Mesenchymal stem cell (in vitro differentiated cells and primary cell): ENCODE results near the gene USP5.

Experiments used
- DNase-seq: peaks from one replicate; pipeline ENCODE4 v3.0.0-alpha.2; 2013
- H2AFZ ChIP-seq: one replicate; pipeline ENCODE4 v1.6.1; 2013; ENCODE audit warnings: low read depth, mild to moderate bottlenecking, control low read depth, inconsistent platforms, low read length, moderate library complexity
- H2AK5ac ChIP-seq: 2 replicates; pipeline ENCODE4 v1.6.1; 2013; ENCODE audit warnings: low read length, moderate library complexity, mild to moderate bottlenecking, inconsistent platforms; ENCODE audit not compliant: severe bottlenecking
- H2BK120ac ChIP-seq: one replicate; pipeline ENCODE4 v1.6.1; 2013; ENCODE audit warnings: low read depth, mild to moderate bottlenecking, inconsistent platforms, low read length, moderate library complexity
- H2BK12ac ChIP-seq, 2 experiments: one replicate each; pipeline ENCODE4 v1.6.1; 2013; ENCODE audit warnings: inconsistent platforms in 2 of 2, low read length in 2 of 2, mild to moderate bottlenecking in 2 of 2, moderate library complexity in 2 of 2, control low read depth in 1 of 2
- H2BK15ac ChIP-seq: one replicate; pipeline ENCODE4 v1.6.1; 2013; ENCODE audit warnings: mild to moderate bottlenecking, low read depth, inconsistent platforms; ENCODE audit not compliant: poor library complexity, severe bottlenecking
- H2BK5ac ChIP-seq: 2 replicates; pipeline ENCODE4 v1.6.1; 2013; ENCODE audit warnings: low read depth, mild to moderate bottlenecking, low read length, control low read depth, inconsistent platforms; ENCODE audit not compliant: poor library complexity, severe bottlenecking
- H3K14ac ChIP-seq, 2 experiments: one replicate each; pipeline ENCODE4 v1.6.1; 2013; ENCODE audit warnings: inconsistent platforms in 2 of 2, low read length in 2 of 2, control low read depth in 1 of 2, mild to moderate bottlenecking in 1 of 2, moderate library complexity in 1 of 2
- H3K18ac ChIP-seq, 2 experiments: one replicate each; pipeline ENCODE4 v1.6.1; 2013; ENCODE audit warnings: inconsistent platforms in 2 of 2, low read length in 2 of 2, control low read depth in 1 of 2, low read depth in 1 of 2, mild to moderate bottlenecking in 1 of 2
- H3K23ac ChIP-seq, 2 experiments: one replicate each; pipeline ENCODE4 v1.6.1; 2013; ENCODE audit warnings: inconsistent platforms in 2 of 2, low read length in 2 of 2, mild to moderate bottlenecking in 2 of 2, moderate library complexity in 2 of 2, control low read depth in 1 of 2
- H3K27ac ChIP-seq: 2 replicates; pipeline ENCODE4 v1.5.1; 2013; ENCODE audit warnings: mild to moderate bottlenecking, moderate library complexity, low read length, control low read depth, inconsistent platforms; ENCODE audit not compliant: poor library complexity, severe bottlenecking
- H3K27me3 ChIP-seq, 2 experiments: 2 replicates each; pipeline versions ENCODE4 v1.6.1 to v1.7.0; 2013; ENCODE audit warnings: low read length in 2 of 2, mild to moderate bottlenecking in 2 of 2, moderate library complexity in 2 of 2, control low read depth in 1 of 2, inconsistent platforms in 1 of 2; ENCODE audit not compliant: control insufficient read depth in 1 of 2, insufficient read depth in 1 of 2
- H3K36me3 ChIP-seq, 2 experiments: 2 replicates each; pipeline versions ENCODE4 v1.6.1 to v1.7.0; 2013; ENCODE audit warnings: low read length in 2 of 2, control low read depth in 1 of 2, inconsistent platforms in 1 of 2, low read depth in 1 of 2, mild to moderate bottlenecking in 1 of 2; ENCODE audit not compliant: insufficient read depth in 2 of 2, control insufficient read depth in 1 of 2
- H3K4ac ChIP-seq, 2 experiments: one replicate each; pipeline ENCODE4 v1.6.1; 2013; ENCODE audit warnings: inconsistent platforms in 2 of 2, low read length in 2 of 2, mild to moderate bottlenecking in 2 of 2, moderate library complexity in 2 of 2, control low read depth in 1 of 2, low read depth in 1 of 2
- H3K4me1 ChIP-seq: 2 replicates; pipeline ENCODE4 v1.6.1; 2013; ENCODE audit warnings: low read depth, low read length, control low read depth; ENCODE audit not compliant: control insufficient read depth, insufficient read depth
- H3K4me2 ChIP-seq: 2 replicates; pipeline ENCODE4 v1.6.1; 2013; ENCODE audit warnings: low read length, mild to moderate bottlenecking, inconsistent platforms; ENCODE audit not compliant: poor library complexity, severe bottlenecking
- H3K4me3 ChIP-seq, 2 experiments: 2 replicates each; pipeline versions ENCODE4 v1.5.1 to v1.7.0; 2013; ENCODE audit warnings: low read length in 2 of 2, mild to moderate bottlenecking in 2 of 2, control low read depth in 1 of 2, low read depth in 1 of 2; ENCODE audit not compliant: insufficient read depth in 1 of 2
- H3K79me1 ChIP-seq: replicated peaks from 2 replicates; pipeline ENCODE4 v1.6.1; 2013; ENCODE audit warnings: mild to moderate bottlenecking, control low read depth, low read length, inconsistent platforms; ENCODE audit not compliant: poor library complexity, severe bottlenecking
- H3K9ac ChIP-seq: 2 replicates; pipeline ENCODE4 v1.7.0; 2013; ENCODE audit warnings: mild to moderate bottlenecking, low read length, moderate library complexity
- H3K9me3 ChIP-seq: 2 replicates; pipeline ENCODE4 v1.7.0; 2013; ENCODE audit warnings: mild to moderate bottlenecking, low read length; ENCODE audit not compliant: control insufficient read depth
- H4K8ac ChIP-seq: one replicate; pipeline ENCODE4 v1.6.1; 2013; ENCODE audit warnings: inconsistent platforms, mild to moderate bottlenecking, low read length, moderate library complexity
- H4K91ac ChIP-seq: one replicate; pipeline ENCODE4 v1.6.1; 2013; ENCODE audit warnings: mild to moderate bottlenecking, low read length, inconsistent platforms
- WGBS: methylation state at CpG from one replicate; pipeline ENCODE4 v1.1.7; 2013; ENCODE audit warnings: mixed read lengths; 5-methylcytosine and 5-hydroxymethylcytosine counted together

Gene USP5

DNA sequence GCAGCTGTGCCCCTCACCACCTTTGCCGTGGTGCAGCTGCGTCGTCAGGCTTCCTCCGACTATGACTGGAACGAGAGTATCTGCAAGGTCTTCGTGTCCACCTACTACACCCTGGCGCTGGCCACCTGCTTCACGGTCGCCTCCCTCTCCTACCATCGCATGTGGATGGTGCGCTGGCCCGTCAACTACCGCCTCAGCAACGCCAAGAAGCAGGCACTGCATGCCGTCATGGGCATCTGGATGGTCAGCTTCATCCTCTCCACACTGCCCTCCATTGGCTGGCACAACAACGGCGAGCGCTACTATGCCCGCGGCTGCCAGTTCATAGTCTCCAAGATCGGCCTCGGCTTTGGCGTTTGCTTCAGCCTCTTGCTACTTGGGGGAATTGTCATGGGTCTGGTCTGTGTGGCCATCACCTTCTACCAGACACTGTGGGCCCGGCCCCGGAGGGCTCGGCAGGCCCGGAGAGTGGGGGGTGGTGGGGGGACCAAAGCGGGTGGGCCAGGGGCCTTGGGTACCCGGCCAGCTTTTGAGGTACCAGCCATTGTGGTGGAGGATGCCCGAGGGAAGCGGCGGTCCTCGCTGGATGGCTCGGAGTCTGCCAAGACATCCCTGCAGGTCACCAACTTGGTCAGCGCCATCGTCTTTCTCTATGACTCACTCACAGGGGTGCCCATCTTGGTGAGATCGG is 27.7 kb upstream of the USP5 start:
- Histone ChIP-seq H3K27ac (no peak overlapping the region), H2BK120ac (no peak overlapping the region), H2BK15ac (no peak overlapping the region), H3K4me2 (no peak overlapping the region), H3K27me3 (peaks cover 22 to 39% of the 10 kb centered on the region in 2 experiments), H2AFZ (no peak overlapping the region), H3K4me3 (no peak overlapping the region), H2BK5ac (no peak overlapping the region), H2BK12ac (no peak overlapping the region), H2AK5ac (no peak overlapping the region), H3K79me1 (peaks cover 15% of the 10 kb centered on the region), H3K9ac (no peak overlapping the region), H3K18ac (no peak overlapping the region), H3K9me3 (no peaks in the 10 kb centered on the region), H4K91ac (peak overlapping the region; percentile 3), H3K14ac (peak overlapping the region in 1 of 2 experiments; percentile 47), H3K4ac (no peak overlapping the region), H4K8ac (no peak overlapping the region), H3K36me3 (peaks cover 0 to 7% of the 10 kb centered on the region in 2 experiments), H3K23ac (peak overlapping the region in 1 of 2 experiments; percentile 43), H3K4me1 (peaks cover 51% of the 10 kb centered on the region)
- no peak for DNase-seq
- WGBS, result 85% methylated on average over 37 of the region's 37 CpGs

DNA sequence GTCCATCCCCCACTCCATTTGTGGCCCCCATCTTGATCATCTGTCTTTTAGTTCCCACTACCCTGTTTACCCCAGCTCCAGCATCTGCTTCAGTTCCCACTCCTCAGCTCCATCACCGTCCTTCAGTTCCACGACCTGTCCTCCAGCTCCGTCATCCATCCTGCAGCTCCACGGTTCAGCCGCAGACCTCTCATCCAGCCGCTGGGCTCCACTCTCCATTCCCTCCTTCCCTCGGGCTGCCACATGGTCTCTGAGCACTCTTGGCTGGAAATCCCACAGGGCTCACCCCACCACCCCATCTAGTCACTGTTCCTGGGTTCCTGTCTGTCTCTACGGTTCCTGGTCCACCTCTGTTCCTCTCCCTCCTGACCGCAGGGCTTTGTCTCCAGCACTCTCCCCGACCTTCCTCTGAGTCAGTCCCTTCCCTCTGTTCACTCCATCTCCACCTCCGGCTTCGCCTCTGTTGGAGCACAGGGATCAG is 27.0 kb upstream of the USP5 start:
- Histone ChIP-seq H3K27ac (no peak overlapping the region), H3K9me3 (no peaks in the 10 kb centered on the region), H2BK5ac (no peak overlapping the region), H3K18ac (peak overlapping the region; percentile 1 to 35), H2BK12ac (no peak overlapping the region), H2AK5ac (no peak overlapping the region), H2AFZ (no peak overlapping the region), H4K8ac (peak overlapping the region; percentile 4), H2BK120ac (no peak overlapping the region), H3K23ac (no peak overlapping the region), H4K91ac (peak overlapping the region; percentile 0), H3K9ac (peak overlapping the region; percentile 59), H3K79me1 (peaks cover 18% of the 10 kb centered on the region), H3K4me2 (peak overlapping the region; percentile 4), H3K4ac (no peak overlapping the region), H3K4me1 (peaks cover 52% of the 10 kb centered on the region), H3K36me3 (peaks cover 0 to 8% of the 10 kb centered on the region in 2 experiments), H3K4me3 (peak overlapping the region in 1 of 2 experiments; percentile 72), H2BK15ac (no peak overlapping the region), H3K14ac (no peak overlapping the region), H3K27me3 (peaks cover 22 to 32% of the 10 kb centered on the region in 2 experiments)
- WGBS, result 29% methylated on average over 12 of the region's 12 CpGs
- DNase-seq, result peak; percentile 60

DNA sequence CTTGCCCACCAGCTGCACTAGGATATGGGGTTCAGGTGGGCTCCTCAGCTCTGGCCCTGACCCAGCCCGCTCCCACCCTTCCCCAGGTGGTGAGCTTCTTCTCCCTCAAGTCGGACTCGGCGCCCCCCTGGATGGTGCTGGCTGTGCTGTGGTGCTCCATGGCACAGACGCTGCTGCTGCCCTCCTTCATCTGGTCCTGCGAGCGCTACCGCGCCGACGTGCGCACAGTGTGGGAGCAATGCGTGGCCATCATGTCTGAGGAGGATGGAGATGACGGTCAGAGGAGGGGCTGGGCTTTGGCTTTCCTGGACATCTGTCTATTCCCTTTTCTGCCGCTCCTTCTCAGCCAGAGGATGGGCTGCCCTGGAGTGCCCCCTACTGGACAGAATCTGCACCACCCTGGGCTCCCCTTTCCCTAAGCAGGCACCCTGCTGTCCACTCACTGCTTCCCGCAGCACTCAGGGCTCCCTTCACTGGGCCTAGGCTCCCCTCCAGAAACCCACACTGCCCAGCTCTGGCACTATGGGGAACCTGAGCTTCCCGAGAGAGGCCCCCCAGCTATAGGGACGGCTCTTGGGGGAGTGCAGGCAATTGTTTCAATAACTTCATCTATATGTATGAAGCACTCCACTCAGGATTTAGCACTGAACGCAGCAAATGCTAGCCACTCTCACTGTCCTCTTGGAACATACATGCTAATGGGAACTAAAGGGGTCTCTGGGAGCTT is 26.4 kb upstream of the USP5 start:
- Histone ChIP-seq H2BK15ac (no peak overlapping the region), H3K4me1 (peaks cover 52% of the 10 kb centered on the region), H3K18ac (peak overlapping the region; percentile 1 to 35), H3K27me3 (peaks cover 17 to 26% of the 10 kb centered on the region in 2 experiments), H3K27ac (no peak overlapping the region), H3K9ac (peak overlapping the region; percentile 59), H4K8ac (peak overlapping the region; percentile 4), H2AK5ac (no peak overlapping the region), H2BK120ac (no peak overlapping the region), H4K91ac (peak overlapping the region; percentile 0), H3K4ac (no peak overlapping the region), H2BK5ac (no peak overlapping the region), H3K9me3 (no peaks in the 10 kb centered on the region), H3K36me3 (peaks cover 1 to 14% of the 10 kb centered on the region in 2 experiments), H3K14ac (no peak overlapping the region), H3K4me3 (peak overlapping the region in 1 of 2 experiments; percentile 72), H3K23ac (no peak overlapping the region), H3K4me2 (peak overlapping the region; percentile 4), H2AFZ (no peak overlapping the region), H3K79me1 (peaks cover 23% of the 10 kb centered on the region), H2BK12ac (peak overlapping the region in 1 of 2 experiments; percentile 4)
- peak; percentile 89 for DNase-seq
- 7% methylated on average over 19 of the region's 19 CpGs for WGBS

DNA sequence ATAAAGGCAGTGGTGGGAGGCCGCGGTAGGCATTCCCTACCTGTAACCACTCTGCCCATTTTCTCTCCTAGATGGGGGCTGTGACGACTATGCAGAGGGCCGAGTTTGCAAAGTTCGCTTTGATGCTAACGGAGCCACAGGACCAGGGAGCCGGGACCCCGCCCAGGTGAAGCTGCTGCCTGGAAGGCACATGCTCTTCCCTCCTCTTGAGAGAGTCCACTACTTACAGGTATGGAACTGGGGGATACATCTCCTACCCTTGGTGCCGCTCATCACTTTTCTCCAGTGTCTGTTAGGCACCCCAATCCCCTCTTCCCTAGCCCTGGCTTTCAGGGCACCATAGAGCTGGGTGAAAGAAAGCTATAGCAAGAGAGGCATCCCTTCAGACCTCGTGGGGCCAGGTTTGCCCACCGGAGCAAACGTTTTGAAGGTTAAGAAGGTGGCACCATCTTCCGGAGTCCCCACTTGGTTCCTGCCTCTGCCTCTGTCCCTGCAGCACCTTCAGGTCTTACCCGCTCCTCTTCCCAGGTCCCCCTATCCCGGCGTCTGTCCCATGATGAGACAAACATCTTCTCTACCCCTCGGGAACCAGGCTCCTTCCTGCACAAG is 25.7 kb upstream of the USP5 start:
- Histone ChIP-seq H2BK120ac (no peak overlapping the region), H3K14ac (no peak overlapping the region), H3K9ac (peak overlapping the region; percentile 69), H3K27me3 (peaks cover 17 to 19% of the 10 kb centered on the region in 2 experiments), H2AFZ (no peak overlapping the region), H3K4me1 (peaks cover 47% of the 10 kb centered on the region), H2AK5ac (peak overlapping the region; percentile 34), H3K18ac (no peak overlapping the region), H3K9me3 (no peaks in the 10 kb centered on the region), H4K8ac (peak overlapping the region; percentile 56), H4K91ac (peak overlapping the region; percentile 40), H3K23ac (no peak overlapping the region), H3K27ac (no peak overlapping the region), H3K79me1 (peaks cover 28% of the 10 kb centered on the region), H2BK5ac (no peak overlapping the region), H2BK15ac (peak overlapping the region; percentile 89), H2BK12ac (peak overlapping the region in 1 of 2 experiments; percentile 82), H3K4me3 (no peak overlapping the region), H3K36me3 (peaks cover 8 to 21% of the 10 kb centered on the region in 2 experiments), H3K4ac (no peak overlapping the region), H3K4me2 (no peak overlapping the region)
- WGBS, result 72% methylated on average over 17 of the region's 17 CpGs
- DNase-seq, result no peak
